GM12801 (cell line): ENCODE measurements around the gene SMARCB1.

Experiments
- CTCF ChIP-seq: IDR thresholded peaks from one replicate; pipeline ENCODE4 v1.5.1; 2011; ENCODE audit warnings: control low read depth; ENCODE audit not compliant: insufficient read length; ENCODE audit errors: extremely low read depth

Gene SMARCB1

GRCh38 chr22:23859201-23859600, 72.4 kb downstream of the SMARCB1 start:
- TF ChIP-seq CTCF, result no peak

GRCh38 chr22:23862103-23862502, 75.3 kb downstream of the SMARCB1 start:
- TF ChIP-seq CTCF, result no peak

GRCh38 chr22:23868580-23868979, 81.8 kb downstream of the SMARCB1 start:
- no peak for TF ChIP-seq CTCF

GRCh38 chr22:23874871-23875270, 88.1 kb downstream of the SMARCB1 start:
- no peak for TF ChIP-seq CTCF

GRCh38 chr22:23875801-23876200, 89.0 kb downstream of the SMARCB1 start:
- no peak for TF ChIP-seq CTCF

GRCh38 chr22:23877566-23877965, 90.8 kb downstream of the SMARCB1 start:
- no peak for TF ChIP-seq CTCF

- no peak for TF ChIP-seq CTCF
Observed at GRCh38 chr22:23878219-23878618, 91.5 kb downstream of the SMARCB1 start.

GRCh38 chr22:23882370-23882769, 95.6 kb downstream of the SMARCB1 start:
- TF ChIP-seq CTCF, result no peak
